Measurements from ENCODE around the gene GARIN3. TPM values are rescaled to one million over a fixed set of nuclear protein-coding genes. Genes with fewer than 3 reads are reported as not detected.
A peak's percentile ranks its signal among the peaks of the same experiment; 100 is the strongest.

GARIN3 gene
- total RNA-seq, 3 donors from 2014 or later: not detected

DNA sequence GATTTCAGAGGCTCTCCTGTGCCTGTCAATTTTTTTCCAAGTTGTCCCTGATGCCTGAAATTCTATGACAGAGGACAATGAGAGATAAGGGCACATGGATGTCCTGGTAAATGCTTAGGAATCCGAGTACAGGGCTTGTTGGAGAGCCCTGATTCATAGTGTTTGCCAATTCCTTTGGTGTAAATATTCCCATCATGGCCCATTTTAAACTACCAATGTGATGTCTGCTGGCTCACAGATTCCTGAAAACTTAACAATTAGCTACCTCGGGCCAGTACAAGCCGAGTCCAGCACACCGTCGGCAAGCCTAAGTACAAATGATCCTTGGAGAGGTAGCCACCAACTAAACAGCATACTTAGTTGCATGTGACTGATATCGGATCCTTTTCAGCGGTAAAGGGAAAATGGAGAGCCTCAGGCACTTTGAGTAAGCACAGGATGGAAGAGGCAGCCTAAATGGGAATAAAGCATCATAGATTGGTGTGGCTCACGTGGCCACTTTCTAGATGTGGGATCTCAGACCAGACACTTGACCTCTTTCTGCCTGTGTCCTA lies 18.1 kb upstream of the GARIN3 start:
- no peak for TF ChIP-seq POLR2A (IDR thresholded peaks at IDR 0.05)

GRCh38 chr5:157182143-157182757 lies 16.2 kb upstream of the GARIN3 start:
- H3K4me1 ChIP-seq: no peaks in the 10 kb centered on the region
- H3K4me3 ChIP-seq: peak overlapping the region in 1 of 3 donors; percentile 18
- H3K27me3 ChIP-seq: peaks cover 0 to 4% of the 10 kb centered on the region in 2 donors
- intact Hi-C loops (cut with DNase I; ENCODE audit: low total_unique reads): no loop called here
- no peak overlapping the region for H3K27ac ChIP-seq
- no peak for DNase-seq (ENCODE audit: low spot score in 2 of 2)
- H3K9me3 ChIP-seq: no peaks in the 10 kb centered on the region
- no peaks in the 10 kb centered on the region for H3K36me3 ChIP-seq
- TF ChIP-seq POLR2A (IDR thresholded peaks at IDR 0.05): no peak
- no peak for TF ChIP-seq POLR2AphosphoS5 (IDR thresholded peaks at IDR 0.05)
- TF ChIP-seq, protein P1, sequence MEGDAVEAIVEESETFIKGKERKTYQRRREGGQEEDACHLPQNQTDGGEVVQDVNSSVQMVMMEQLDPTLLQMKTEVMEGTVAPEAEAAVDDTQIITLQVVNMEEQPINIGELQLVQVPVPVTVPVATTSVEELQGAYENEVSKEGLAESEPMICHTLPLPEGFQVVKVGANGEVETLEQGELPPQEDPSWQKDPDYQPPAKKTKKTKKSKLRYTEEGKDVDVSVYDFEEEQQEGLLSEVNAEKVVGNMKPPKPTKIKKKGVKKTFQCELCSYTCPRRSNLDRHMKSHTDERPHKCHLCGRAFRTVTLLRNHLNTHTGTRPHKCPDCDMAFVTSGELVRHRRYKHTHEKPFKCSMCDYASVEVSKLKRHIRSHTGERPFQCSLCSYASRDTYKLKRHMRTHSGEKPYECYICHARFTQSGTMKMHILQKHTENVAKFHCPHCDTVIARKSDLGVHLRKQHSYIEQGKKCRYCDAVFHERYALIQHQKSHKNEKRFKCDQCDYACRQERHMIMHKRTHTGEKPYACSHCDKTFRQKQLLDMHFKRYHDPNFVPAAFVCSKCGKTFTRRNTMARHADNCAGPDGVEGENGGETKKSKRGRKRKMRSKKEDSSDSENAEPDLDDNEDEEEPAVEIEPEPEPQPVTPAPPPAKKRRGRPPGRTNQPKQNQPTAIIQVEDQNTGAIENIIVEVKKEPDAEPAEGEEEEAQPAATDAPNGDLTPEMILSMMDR (IDR thresholded peaks at IDR 0.05): no peak

More for the DNA sequence above, 18.1 kb upstream of the GARIN3 start:
- intact Hi-C loops (cut with DNase I; ENCODE audit: low total_unique reads): no loop called here
- no peak overlapping the region for H3K27ac ChIP-seq
- no peaks in the 10 kb centered on the region for H3K4me1 ChIP-seq
- no peaks in the 10 kb centered on the region for H3K27me3 ChIP-seq
- no peaks in the 10 kb centered on the region for H3K9me3 ChIP-seq
- DNase-seq (ENCODE audit: low spot score in 2 of 2): no peak
- H3K4me3 ChIP-seq: no peak overlapping the region
- H3K36me3 ChIP-seq: no peaks in the 10 kb centered on the region

- DNase-seq (ENCODE audit: low spot score in 2 of 2): no peak
- Histone ChIP-seq H3K27me3 (peaks cover 0 to 4% of the 10 kb centered on the region in 2 donors), H3K27ac (no peak within 1 kb of the TSS), H3K4me3 (peak within 1 kb of the TSS in 1 of 3 donors; percentile 18), H3K9me3 (no peaks in the 10 kb centered on the region), H3K4me1 (no peaks in the 10 kb centered on the region), H3K36me3 (no peaks in the 10 kb centered on the region)
- TF ChIP-seq POLR2AphosphoS5 (IDR thresholded peaks at IDR 0.05): no peak
- TF ChIP-seq, protein P1 (IDR thresholded peaks at IDR 0.05): no peak
- TF ChIP-seq POLR2A (IDR thresholded peaks at IDR 0.05): no peak
- intact Hi-C loops (cut with DNase I; ENCODE audit: low total_unique reads): no loop called here
These were observed 14.6 kb upstream of the GARIN3 start, which contains the start of gene ITK for GRCh38 chr5:157180374-157181264. Gene ITK (plus strand): TSS chr5:157180840. CDS start chr5:157180978, 138 bp downstream.

DNA sequence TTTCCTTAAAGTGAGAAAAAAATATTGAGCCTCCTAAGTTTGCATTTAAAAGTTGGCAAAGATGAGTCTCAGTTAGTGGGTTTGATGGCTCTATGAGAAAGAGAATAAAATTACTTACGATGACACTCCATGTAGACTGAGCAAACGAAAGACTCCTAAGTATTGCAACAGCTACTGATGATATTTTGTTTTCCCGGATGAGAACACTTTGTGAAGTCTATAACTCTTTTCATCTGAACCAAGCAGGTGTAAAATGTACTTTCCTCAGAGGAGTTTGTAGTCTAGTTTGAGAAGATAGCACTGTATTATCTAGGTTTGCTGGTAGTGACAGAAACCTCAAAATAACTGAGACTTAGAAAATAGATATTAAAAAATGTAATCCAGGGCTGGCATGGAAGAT lies 12.9 kb upstream of the GARIN3 start:
- intact Hi-C loops (cut with DNase I; ENCODE audit: low total_unique reads): loop anchor here (1.0 kb wide), 1 partner anchor 17 kb away; no protein-coding TSS in a partner anchor
- TF ChIP-seq POLR2AphosphoS5 (IDR thresholded peaks at IDR 0.05) (no peak), POLR2A (IDR thresholded peaks at IDR 0.05) (no peak)
- TF ChIP-seq, protein P1 (IDR thresholded peaks at IDR 0.05): no peak
- DNase-seq (ENCODE audit: low spot score in 2 of 2): no peak
- Histone ChIP-seq H3K27me3 (peaks cover 0 to 4% of the 10 kb centered on the region in 2 donors), H3K4me3 (no peak overlapping the region), H3K9me3 (no peaks in the 10 kb centered on the region), H3K27ac (no peak overlapping the region), H3K36me3 (no peaks in the 10 kb centered on the region), H3K4me1 (no peaks in the 10 kb centered on the region)

GRCh38 chr5:157177953-157178352 lies 11.9 kb upstream of the GARIN3 start:
- Histone ChIP-seq H3K27me3 (peaks cover 0 to 4% of the 10 kb centered on the region in 2 donors), H3K4me1 (no peaks in the 10 kb centered on the region), H3K9me3 (no peaks in the 10 kb centered on the region), H3K4me3 (no peak overlapping the region), H3K27ac (no peak overlapping the region), H3K36me3 (no peaks in the 10 kb centered on the region)
- intact Hi-C loops (cut with DNase I; ENCODE audit: low total_unique reads): no loop called here
- DNase-seq (ENCODE audit: low spot score in 2 of 2): no peak
- TF ChIP-seq POLR2AphosphoS5 (IDR thresholded peaks at IDR 0.05): no peak
- TF ChIP-seq POLR2A (IDR thresholded peaks at IDR 0.05): no peak
- TF ChIP-seq, protein P1 (IDR thresholded peaks at IDR 0.05): no peak
